CD4-positive, alpha-beta T cell treated with Interferon alpha-2 for 1 hour (primary cell): ENCODE results near the gene ABCA7.
A peak's percentile ranks its signal among the peaks of the same experiment; 100 is the strongest.

Experiments used
- DNase-seq, 2 donors: peaks; one replicate each; pipeline ENCODE4 v3.0.0-alpha.2; 2020 to 2022

The ABCA7 gene

GRCh38 chr19:1073956-1074517, 34.1 kb downstream of the ABCA7 start:
- DNase-seq = no peak

DNA sequence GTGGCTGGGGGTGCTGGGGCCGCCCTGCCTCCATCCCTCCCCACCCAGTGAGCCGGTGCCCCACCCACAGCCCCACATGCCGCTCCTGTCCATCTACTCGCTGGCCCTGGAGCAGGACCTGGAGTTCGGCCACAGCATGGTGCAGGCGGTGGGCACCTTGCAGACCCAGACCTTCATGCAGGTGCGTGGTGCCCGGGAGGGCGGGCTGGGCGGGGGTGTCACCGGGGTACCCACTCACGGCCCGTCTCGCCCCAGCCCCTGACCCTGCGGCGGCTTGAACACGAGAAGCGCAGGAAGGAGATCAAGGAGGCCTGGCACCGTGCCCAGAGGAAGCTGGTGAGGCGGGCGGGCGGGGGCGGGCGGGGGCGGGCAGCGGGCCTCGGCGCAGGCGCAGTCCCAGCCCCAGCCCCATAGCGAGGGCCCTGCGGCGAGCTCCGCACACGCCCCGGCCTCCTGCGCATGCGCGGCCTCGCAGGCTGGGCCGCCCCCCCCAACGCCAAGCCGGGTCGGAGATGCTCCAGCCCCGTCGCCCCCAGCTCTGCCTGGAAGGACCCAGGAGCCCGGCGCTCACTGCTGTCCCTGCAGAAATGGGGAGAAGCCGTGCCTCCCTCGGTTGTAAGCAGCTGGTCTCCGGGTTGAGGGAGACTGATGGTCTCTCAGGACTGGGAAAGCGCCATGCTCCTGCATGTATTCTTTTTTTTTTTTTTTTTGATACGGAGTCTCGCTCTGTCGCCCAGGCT, 34.8 kb downstream of the ABCA7 start:
- DNase-seq = peak; percentile 93 to 95

- DNase-seq = no peak
Measured at GRCh38 chr19:1076046-1076386, 36.1 kb downstream of the ABCA7 start.

DNA sequence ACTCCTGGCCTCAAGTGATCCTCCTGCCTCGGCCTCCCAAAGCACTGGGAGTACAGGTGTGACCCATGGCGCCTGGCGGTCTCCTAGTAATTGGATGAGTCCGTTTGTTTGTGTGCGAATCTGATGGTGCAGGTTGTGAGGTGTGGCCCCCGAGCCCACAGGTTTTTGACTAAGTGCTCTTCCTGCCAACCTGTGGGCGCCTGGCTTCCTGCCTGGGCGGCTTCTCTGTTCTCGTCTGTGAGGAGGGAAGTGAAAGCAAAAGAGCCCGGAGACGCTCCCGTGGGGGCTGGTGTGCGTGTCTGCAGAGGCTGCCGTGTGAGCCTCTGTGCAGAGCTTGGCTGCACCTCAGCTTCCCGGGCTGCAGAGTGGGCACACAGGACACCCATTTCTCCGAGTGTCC, 37.0 kb downstream of the ABCA7 start:
- DNase-seq = peak; percentile 93 to 95

GRCh38 chr19:1079566-1080111, 39.7 kb downstream of the ABCA7 start:
- DNase-seq = peak; percentile 46 to 73

- peak in 1 of 2 donors; percentile 12 for DNase-seq
Measured at GRCh38 chr19:1080360-1081161, 40.7 kb downstream of the ABCA7 start.

GRCh38 chr19:1081301-1082164, 41.6 kb downstream of the ABCA7 start:
- DNase-seq = peak in 1 of 2 donors; percentile 12

DNA sequence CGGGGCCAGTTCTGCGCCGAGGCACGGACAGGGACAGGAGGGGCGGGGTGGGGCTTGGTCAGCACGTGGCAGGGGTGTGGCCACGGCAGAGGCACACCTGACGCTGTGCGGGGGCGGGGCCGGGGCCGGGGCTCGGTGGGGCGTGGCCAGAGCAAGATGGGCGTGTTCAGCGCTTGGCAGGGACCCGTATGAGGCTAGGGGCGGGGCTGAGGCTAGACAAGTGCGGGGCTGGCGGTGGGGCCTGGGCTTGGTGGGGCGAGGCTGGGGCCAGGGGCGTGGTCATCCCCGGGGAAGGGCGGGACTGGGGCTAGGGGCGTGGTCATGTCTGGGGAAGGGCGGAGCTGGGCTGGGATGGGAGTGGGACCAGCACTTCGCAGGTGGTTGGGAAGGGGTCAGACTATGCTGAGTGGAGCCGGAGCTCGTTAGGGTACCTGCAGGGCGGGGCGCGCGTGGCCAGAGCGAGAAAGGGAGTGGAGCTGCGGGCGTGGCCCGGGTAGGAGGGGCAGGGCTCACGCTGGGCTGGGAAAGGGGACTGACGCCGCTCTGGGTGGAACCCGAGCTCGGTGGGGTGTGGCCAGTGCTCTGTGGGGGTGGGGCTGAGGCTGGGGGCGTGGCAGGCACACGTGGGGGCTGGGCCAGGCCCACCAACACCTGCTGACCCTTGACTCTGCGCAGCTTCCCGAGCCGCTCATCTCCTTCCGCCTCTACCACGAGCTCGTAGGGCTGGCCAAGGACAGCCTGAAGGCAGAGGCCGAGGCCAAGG, 42.4 kb downstream of the ABCA7 start:
- peak; percentile 91 to 93 for DNase-seq

GRCh38 chr19:1082928-1083816, 43.3 kb downstream of the ABCA7 start:
- peak in 1 of 2 donors; percentile 4 for DNase-seq

- peak in 1 of 2 donors; percentile 5 for DNase-seq
Measured at GRCh38 chr19:1084024-1084868, 44.3 kb downstream of the ABCA7 start.

GRCh38 chr19:1085053-1085658, 45.2 kb downstream of the ABCA7 start:
- no peak for DNase-seq

GRCh38 chr19:1085676-1086442, 46.0 kb downstream of the ABCA7 start:
- no peak for DNase-seq

DNA sequence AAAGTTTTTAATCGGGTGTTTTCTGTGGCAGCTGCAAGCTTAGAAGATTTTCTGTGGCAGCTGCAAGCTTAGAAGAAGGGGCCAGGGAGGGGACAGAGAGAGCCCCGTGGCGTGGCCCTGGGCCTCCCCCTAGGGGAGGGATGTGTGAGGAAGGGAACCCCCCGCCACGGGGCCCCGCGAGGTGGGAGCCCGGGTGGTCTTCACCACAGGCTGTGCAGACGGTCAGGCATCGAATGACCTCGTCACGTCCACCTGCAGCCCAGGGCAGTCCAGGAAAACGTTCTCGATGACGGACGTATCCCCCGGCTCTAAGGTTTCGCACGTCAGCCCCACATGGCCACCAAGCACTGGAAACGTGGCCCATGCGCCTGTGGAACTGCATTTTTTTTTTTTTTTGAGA, 46.7 kb downstream of the ABCA7 start:
- no peak for DNase-seq

DNA sequence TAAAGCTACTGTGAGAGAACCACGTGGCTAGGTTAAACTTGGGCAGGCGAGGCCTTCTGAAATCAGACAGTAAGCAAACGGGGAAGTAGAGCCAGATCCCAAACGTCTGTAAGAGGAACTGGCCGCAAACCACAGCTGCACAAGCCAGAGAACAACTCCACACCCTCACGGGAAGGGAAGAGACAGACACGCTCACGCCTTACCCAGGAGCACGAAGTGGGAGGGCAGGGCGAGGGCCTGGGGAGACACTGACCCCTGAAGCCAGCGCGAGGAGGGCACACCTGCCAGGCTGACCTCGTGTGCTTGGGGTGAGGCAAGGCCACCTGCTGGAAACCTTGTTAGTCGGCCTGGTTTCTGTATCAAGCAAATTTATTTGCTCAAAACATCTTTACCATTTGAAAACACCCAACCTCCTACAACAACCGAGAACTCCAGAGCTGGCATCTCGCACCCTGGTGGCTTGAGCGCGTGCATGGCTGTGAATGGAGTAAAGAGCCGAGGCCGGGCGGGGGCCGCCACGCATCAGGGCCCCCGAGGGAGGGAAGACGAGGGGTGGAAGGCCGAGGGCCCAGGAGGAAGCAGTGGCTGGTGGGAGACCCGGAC, 48.0 kb downstream of the ABCA7 start:
- DNase-seq = peak; percentile 64 to 71

GRCh38 chr19:1088416-1089010, 48.6 kb downstream of the ABCA7 start:
- no peak for DNase-seq

- DNase-seq = no peak
Measured at GRCh38 chr19:1089126-1089771, 49.3 kb downstream of the ABCA7 start.

GRCh38 chr19:1089891-1090290, 50.0 kb downstream of the ABCA7 start:
- peak; percentile 62 to 68 for DNase-seq
